BE2C (cell line): ENCODE measurements around the gene ALPK3.

ENCODE experiments used
- DNase-seq: peaks from one replicate; pipeline ENCODE4 v3.0.0-alpha.2; 2020
- H3K27me3 ChIP-seq: fragments of 250-450 bp; sonication (Bioruptor Pico); 2 replicates; pipeline ENCODE4 v1.5.1; 2020; ENCODE audit warnings: mild to moderate bottlenecking
- H3K36me3 ChIP-seq: fragments of 250-450 bp; sonication (Bioruptor Pico); 2 replicates; pipeline ENCODE4 v1.5.1; 2020; ENCODE audit warnings: mild to moderate bottlenecking
- H3K4me1 ChIP-seq: fragments of 250-450 bp; sonication (Bioruptor Pico); 2 replicates; pipeline ENCODE4 v1.5.1; 2020
- H3K4me3 ChIP-seq: 2 replicates; pipeline ENCODE4 v1.5.1; 2011; ENCODE audit warnings: low read depth, low read length
- H3K9me3 ChIP-seq: fragments of 250-450 bp; sonication (Bioruptor Pico); 2 replicates; pipeline ENCODE4 v1.5.1; 2020
- TF ChIP-seq, protein P1 (sequence below): IDR thresholded peaks from 2 replicates; pipeline ENCODE4 v1.5.1; 2012; ENCODE audit warnings: mild to moderate bottlenecking, low read depth, low read length

ALPK3 gene

DNA sequence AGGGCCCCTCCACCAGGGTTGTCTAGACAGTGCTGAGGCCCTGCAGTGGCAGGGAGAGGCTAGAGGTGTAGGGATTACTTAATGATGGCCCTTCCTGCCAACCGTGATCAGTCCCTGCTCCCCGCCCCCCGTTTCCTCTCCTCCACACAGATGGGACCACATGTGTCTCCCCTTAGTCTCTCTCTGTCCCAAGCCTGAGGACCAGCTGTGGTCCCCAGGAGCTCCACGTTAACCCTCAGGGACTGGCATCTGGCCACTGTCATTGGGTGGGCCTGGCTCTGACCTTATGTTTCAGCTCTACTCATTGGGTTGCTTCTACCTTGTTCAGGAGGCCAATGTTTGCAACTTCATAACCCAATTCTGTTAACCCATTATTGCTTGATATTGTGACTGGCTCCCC lies 6.0 kb upstream of the ALPK3 start:
- DNase-seq: no peak
- H3K36me3 ChIP-seq: no peaks in the 10 kb centered on the region
- TF ChIP-seq, protein P1, sequence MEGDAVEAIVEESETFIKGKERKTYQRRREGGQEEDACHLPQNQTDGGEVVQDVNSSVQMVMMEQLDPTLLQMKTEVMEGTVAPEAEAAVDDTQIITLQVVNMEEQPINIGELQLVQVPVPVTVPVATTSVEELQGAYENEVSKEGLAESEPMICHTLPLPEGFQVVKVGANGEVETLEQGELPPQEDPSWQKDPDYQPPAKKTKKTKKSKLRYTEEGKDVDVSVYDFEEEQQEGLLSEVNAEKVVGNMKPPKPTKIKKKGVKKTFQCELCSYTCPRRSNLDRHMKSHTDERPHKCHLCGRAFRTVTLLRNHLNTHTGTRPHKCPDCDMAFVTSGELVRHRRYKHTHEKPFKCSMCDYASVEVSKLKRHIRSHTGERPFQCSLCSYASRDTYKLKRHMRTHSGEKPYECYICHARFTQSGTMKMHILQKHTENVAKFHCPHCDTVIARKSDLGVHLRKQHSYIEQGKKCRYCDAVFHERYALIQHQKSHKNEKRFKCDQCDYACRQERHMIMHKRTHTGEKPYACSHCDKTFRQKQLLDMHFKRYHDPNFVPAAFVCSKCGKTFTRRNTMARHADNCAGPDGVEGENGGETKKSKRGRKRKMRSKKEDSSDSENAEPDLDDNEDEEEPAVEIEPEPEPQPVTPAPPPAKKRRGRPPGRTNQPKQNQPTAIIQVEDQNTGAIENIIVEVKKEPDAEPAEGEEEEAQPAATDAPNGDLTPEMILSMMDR: no peak
- no peaks in the 10 kb centered on the region for H3K27me3 ChIP-seq
- H3K4me3 ChIP-seq: no peak overlapping the region
- no peaks in the 10 kb centered on the region for H3K4me1 ChIP-seq
- no peaks in the 10 kb centered on the region for H3K9me3 ChIP-seq

DNA sequence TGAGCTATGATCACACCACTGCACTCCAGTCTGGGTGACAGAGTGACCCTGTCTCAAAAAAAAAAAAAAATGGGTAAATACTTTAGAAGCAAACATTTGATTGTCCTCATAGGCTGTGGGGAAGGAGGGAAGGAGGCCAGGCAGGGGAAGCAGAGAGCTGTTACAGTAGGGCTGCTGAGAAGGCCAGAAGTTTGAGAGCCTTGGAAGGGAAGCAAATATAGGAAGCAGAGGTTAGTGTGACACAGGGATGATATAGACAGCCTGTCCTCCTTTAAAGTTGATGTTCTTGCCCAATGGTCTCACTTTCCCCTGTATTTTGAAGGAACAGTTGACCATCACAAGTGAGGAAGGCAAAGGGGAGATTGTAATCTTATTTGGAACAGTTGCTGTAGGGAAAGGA lies 5.3 kb upstream of the ALPK3 start:
- no peaks in the 10 kb centered on the region for H3K27me3 ChIP-seq
- no peaks in the 10 kb centered on the region for H3K36me3 ChIP-seq
- no peaks in the 10 kb centered on the region for H3K4me1 ChIP-seq
- no peak for DNase-seq
- no peaks in the 10 kb centered on the region for H3K9me3 ChIP-seq
- H3K4me3 ChIP-seq: no peak overlapping the region
- TF ChIP-seq, protein P1: no peak

DNA sequence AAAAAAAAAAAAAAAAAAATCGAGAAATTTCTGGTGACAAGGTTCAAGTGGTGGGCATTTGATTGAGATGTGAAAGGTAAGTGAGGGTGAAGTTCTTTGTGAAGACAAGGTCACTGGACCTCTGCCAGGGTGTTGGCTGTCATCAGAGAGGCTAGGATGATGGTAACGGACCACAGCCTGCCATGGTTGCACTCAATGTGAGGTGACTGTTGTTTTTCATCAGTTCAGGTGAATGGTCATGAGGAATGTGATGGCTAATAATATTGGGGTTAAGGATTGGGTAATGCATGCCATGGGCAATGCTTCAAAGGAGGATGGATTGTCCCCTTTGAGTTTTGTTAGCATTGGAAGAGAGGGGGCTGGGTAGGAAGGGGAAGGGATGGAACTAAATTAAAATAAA lies 4.3 kb upstream of the ALPK3 start:
- Histone ChIP-seq H3K27me3 (no peaks in the 10 kb centered on the region), H3K4me1 (peaks cover 2% of the 10 kb centered on the region), H3K9me3 (no peaks in the 10 kb centered on the region), H3K36me3 (no peaks in the 10 kb centered on the region), H3K4me3 (no peak overlapping the region)
- DNase-seq: no peak
- TF ChIP-seq, protein P1: no peak

DNA sequence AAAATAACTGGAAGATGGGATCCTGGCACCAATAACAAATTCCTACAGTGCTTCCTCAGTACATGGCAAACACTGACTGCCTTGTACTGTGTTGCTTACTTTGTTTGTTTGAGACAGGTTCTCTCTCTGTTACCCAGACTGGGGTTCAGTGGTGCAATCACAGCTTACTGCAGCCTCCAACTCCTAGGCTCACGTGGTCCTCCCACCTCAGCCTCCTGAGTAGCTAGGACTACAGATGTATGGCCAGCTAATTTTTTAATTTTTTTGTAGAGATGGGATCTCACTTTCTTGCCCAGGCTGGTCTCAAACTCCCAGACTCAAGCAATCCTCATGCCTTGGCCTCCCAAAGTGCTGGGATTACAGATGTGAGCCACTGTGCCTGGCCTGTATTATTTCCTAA lies 3.7 kb upstream of the ALPK3 start:
- H3K4me3 ChIP-seq: no peak overlapping the region
- TF ChIP-seq, protein P1: no peak
- H3K27me3 ChIP-seq: no peaks in the 10 kb centered on the region
- H3K36me3 ChIP-seq: no peaks in the 10 kb centered on the region; the same call in 1 of the 2 replicates
- DNase-seq: no peak
- no peaks in the 10 kb centered on the region; the same call in 1 of the 2 replicates for H3K9me3 ChIP-seq
- peaks cover 7% of the 10 kb centered on the region for H3K4me1 ChIP-seq

DNA sequence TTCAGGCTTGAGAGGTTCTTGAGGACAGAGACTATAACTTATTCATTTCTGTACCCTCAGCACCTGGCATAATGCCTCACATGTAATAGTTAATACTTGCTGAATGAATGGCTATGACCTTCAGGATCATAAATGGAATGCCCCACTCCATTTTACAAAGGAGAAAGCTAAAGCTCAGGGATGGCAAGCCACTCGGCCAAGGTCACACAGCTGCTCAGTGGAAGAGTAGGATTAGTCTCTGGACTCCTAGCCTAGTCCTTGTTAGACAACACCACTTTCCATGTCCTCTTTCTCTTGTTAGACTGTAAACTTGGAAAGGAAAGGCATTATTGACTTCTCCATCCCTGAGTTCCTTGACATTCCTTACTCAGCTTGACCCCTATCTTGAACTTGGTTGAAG lies 3.2 kb upstream of the ALPK3 start:
- TF ChIP-seq, protein P1: no peak
- Histone ChIP-seq H3K4me1 (peaks cover 12% of the 10 kb centered on the region), H3K36me3 (no peaks in the 10 kb centered on the region; the same call in 1 of the 2 replicates), H3K4me3 (no peak overlapping the region), H3K9me3 (no peaks in the 10 kb centered on the region; the same call in 1 of the 2 replicates), H3K27me3 (no peaks in the 10 kb centered on the region)
- no peak for DNase-seq

DNA sequence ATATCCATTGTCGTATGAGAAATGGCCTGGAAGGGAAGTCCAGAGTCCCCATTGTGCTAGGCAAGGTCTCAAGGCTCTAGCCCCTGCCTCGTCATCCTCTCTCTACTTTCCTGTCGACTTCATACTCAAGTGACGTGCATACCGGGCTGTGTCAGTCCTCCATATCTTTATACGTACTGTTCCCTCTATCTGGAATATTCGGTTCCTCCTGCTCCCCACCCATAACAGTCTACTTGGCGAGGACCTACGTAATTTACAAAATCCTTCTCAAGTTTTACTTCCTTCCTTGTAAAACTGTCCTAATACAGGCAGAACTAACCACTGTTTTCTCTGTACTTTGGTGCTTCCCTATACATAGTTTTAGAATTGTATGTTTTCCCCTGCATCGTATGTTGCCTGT lies 2.2 kb upstream of the ALPK3 start:
- no peaks in the 10 kb centered on the region; the same call in 1 of the 2 replicates for H3K9me3 ChIP-seq
- no peak for DNase-seq
- TF ChIP-seq, protein P1: no peak

More for the DNA sequence above, 2.2 kb upstream of the ALPK3 start:
- Histone ChIP-seq H3K27me3 (no peaks in the 10 kb centered on the region), H3K36me3 (no peaks in the 10 kb centered on the region; the same call in 1 of the 2 replicates), H3K4me1 (peaks cover 14% of the 10 kb centered on the region), H3K4me3 (no peak overlapping the region)
